Measurements from ENCODE around the gene ABCG2.

The ABCG2 gene

GRCh38 chr4:88202443-88202842 lies 44.0 kb upstream of the ABCG2 start:
- H2AFZ ChIP-seq (ENCODE audit: low read length) = no peak overlapping the region
- no peak overlapping the region for H2BK5ac ChIP-seq (ENCODE audit: low read length)
- no peak overlapping the region for H3K23ac ChIP-seq (ENCODE audit: low read depth, low read length, poor library complexity)
- H3K14ac ChIP-seq (ENCODE audit: low read length) = no peak overlapping the region
- no peaks in the 10 kb centered on the region for H3K36me3 ChIP-seq (replicated peaks in 1 of 2; ENCODE audit: control insufficient read depth in 2 of 2, insufficient read depth in 2 of 2, low read length in 2 of 2)
- WGBS, 2 donors (ENCODE audit: extremely low coverage in 2 of 2, insufficient read length in 2 of 2, insufficient replicate concordance in 1 of 2) = no CpG with 5 or more reads among the region's 6 CpGs
- no peak for DNase-seq (ENCODE audit: low spot score)
- H4K91ac ChIP-seq (ENCODE audit: low read depth, low read length, poor library complexity) = no peak overlapping the region
- H3K9ac ChIP-seq (ENCODE audit: low read depth, low read length, poor library complexity) = no peak overlapping the region
- no peak overlapping the region for H2BK15ac ChIP-seq (ENCODE audit: low read length)
- no peak overlapping the region for H3K4me3 ChIP-seq (ENCODE audit: low read length in 2 of 2)
- no peaks in the 10 kb centered on the region for H3K9me3 ChIP-seq (replicated peaks in 1 of 2; ENCODE audit: control insufficient read depth in 2 of 2, insufficient read depth in 1 of 2, low read depth in 1 of 2, low read length in 2 of 2)
- no peak overlapping the region for H3K18ac ChIP-seq (ENCODE audit: low read length)
- no peaks in the 10 kb centered on the region for H3K4me1 ChIP-seq (ENCODE audit: control insufficient read depth in 2 of 2, insufficient read depth in 1 of 2, low read depth in 1 of 2, low read length in 2 of 2)
- H3K79me1 ChIP-seq (ENCODE audit: low read depth, low read length) = no peaks in the 10 kb centered on the region
- no peak overlapping the region for H3K4me2 ChIP-seq (ENCODE audit: insufficient read depth, low read length, poor library complexity, severe bottlenecking)
- no peak overlapping the region for H3K27ac ChIP-seq (replicated peaks; ENCODE audit: low read length)
- no peak overlapping the region for H2BK120ac ChIP-seq (ENCODE audit: low read depth, low read length)
- H2BK12ac ChIP-seq (ENCODE audit: low read length) = no peak overlapping the region
- H3K4ac ChIP-seq (ENCODE audit: low read length) = no peak overlapping the region
- H4K8ac ChIP-seq (ENCODE audit: low read depth, low read length) = no peak overlapping the region
- H3K27me3 ChIP-seq (ENCODE audit: control insufficient read depth in 3 of 3, insufficient read depth in 3 of 3, low read depth in 1 of 3, low read length in 3 of 3) = no peaks in the 10 kb centered on the region
- no peak overlapping the region for H2AK5ac ChIP-seq (ENCODE audit: low read depth, low read length)

- no peaks in the 10 kb centered on the region for H3K9me3 ChIP-seq (replicated peaks in 1 of 2; ENCODE audit: control insufficient read depth in 2 of 2, insufficient read depth in 1 of 2, low read depth in 1 of 2, low read length in 2 of 2)
- H2BK12ac ChIP-seq (ENCODE audit: low read length) = no peak overlapping the region
- H3K14ac ChIP-seq (ENCODE audit: low read length) = no peak overlapping the region
- no peak for DNase-seq (ENCODE audit: low spot score)
- H3K27ac ChIP-seq (replicated peaks; ENCODE audit: low read length) = no peak overlapping the region
- H3K23ac ChIP-seq (ENCODE audit: low read depth, low read length, poor library complexity) = no peak overlapping the region
- no peak overlapping the region for H2BK5ac ChIP-seq (ENCODE audit: low read length)
- no peak overlapping the region for H2BK15ac ChIP-seq (ENCODE audit: low read length)
- H4K8ac ChIP-seq (ENCODE audit: low read depth, low read length) = no peak overlapping the region
- no peaks in the 10 kb centered on the region for H3K27me3 ChIP-seq (ENCODE audit: control insufficient read depth in 3 of 3, insufficient read depth in 3 of 3, low read depth in 1 of 3, low read length in 3 of 3)
- H3K4ac ChIP-seq (ENCODE audit: low read length) = no peak overlapping the region
- H3K79me1 ChIP-seq (ENCODE audit: low read depth, low read length) = no peaks in the 10 kb centered on the region
- no peak overlapping the region for H2BK120ac ChIP-seq (ENCODE audit: low read depth, low read length)
- H3K4me1 ChIP-seq (ENCODE audit: control insufficient read depth in 2 of 2, insufficient read depth in 1 of 2, low read depth in 1 of 2, low read length in 2 of 2) = peaks cover 0 to 4% of the 10 kb centered on the region in 2 donors
- no peak overlapping the region for H3K4me2 ChIP-seq (ENCODE audit: insufficient read depth, low read length, poor library complexity, severe bottlenecking)
- no peak overlapping the region for H4K91ac ChIP-seq (ENCODE audit: low read depth, low read length, poor library complexity)
- H3K36me3 ChIP-seq (replicated peaks in 1 of 2; ENCODE audit: control insufficient read depth in 2 of 2, insufficient read depth in 2 of 2, low read length in 2 of 2) = no peaks in the 10 kb centered on the region
- no peak overlapping the region for H2AK5ac ChIP-seq (ENCODE audit: low read depth, low read length)
- no peak overlapping the region for H2AFZ ChIP-seq (ENCODE audit: low read length)
- no peak overlapping the region for H3K18ac ChIP-seq (ENCODE audit: low read length)
- H3K9ac ChIP-seq (ENCODE audit: low read depth, low read length, poor library complexity) = no peak overlapping the region
- no peak overlapping the region for H3K4me3 ChIP-seq (ENCODE audit: low read length in 2 of 2)
- WGBS, 2 donors (ENCODE audit: extremely low coverage in 2 of 2, insufficient read length in 2 of 2, insufficient replicate concordance in 1 of 2) = no CpG with 5 or more reads among the region's 1 CpG
Measured at GRCh38 chr4:88200186-88200585, 41.7 kb upstream of the ABCG2 start.

GRCh38 chr4:88196523-88197185 lies 38.2 kb upstream of the ABCG2 start:
- H3K4me1 ChIP-seq (ENCODE audit: control insufficient read depth in 2 of 2, insufficient read depth in 1 of 2, low read depth in 1 of 2, low read length in 2 of 2) = peaks cover 0 to 4% of the 10 kb centered on the region in 2 donors
- no peaks in the 10 kb centered on the region for H3K9me3 ChIP-seq (replicated peaks in 1 of 2; ENCODE audit: control insufficient read depth in 2 of 2, insufficient read depth in 1 of 2, low read depth in 1 of 2, low read length in 2 of 2)
- no peak overlapping the region for H4K8ac ChIP-seq (ENCODE audit: low read depth, low read length)
- no peak overlapping the region for H2BK15ac ChIP-seq (ENCODE audit: low read length)
- no peak overlapping the region for H4K91ac ChIP-seq (ENCODE audit: low read depth, low read length, poor library complexity)
- H2AK5ac ChIP-seq (ENCODE audit: low read depth, low read length) = no peak overlapping the region
- no peak overlapping the region for H3K14ac ChIP-seq (ENCODE audit: low read length)
- H3K4ac ChIP-seq (ENCODE audit: low read length) = no peak overlapping the region
- H3K4me2 ChIP-seq (ENCODE audit: insufficient read depth, low read length, poor library complexity, severe bottlenecking) = no peak overlapping the region
- WGBS, 2 donors (ENCODE audit: extremely low coverage in 2 of 2, insufficient read length in 2 of 2, insufficient replicate concordance in 1 of 2) = no CpG with 5 or more reads among the region's 4 CpGs
- H3K23ac ChIP-seq (ENCODE audit: low read depth, low read length, poor library complexity) = no peak overlapping the region
- no peak overlapping the region for H2AFZ ChIP-seq (ENCODE audit: low read length)
- no peaks in the 10 kb centered on the region for H3K79me1 ChIP-seq (ENCODE audit: low read depth, low read length)
- H2BK12ac ChIP-seq (ENCODE audit: low read length) = no peak overlapping the region
- no peak overlapping the region for H3K27ac ChIP-seq (replicated peaks; ENCODE audit: low read length)
- H3K18ac ChIP-seq (ENCODE audit: low read length) = no peak overlapping the region
- H3K36me3 ChIP-seq (replicated peaks in 1 of 2; ENCODE audit: control insufficient read depth in 2 of 2, insufficient read depth in 2 of 2, low read length in 2 of 2) = no peaks in the 10 kb centered on the region
- H2BK5ac ChIP-seq (ENCODE audit: low read length) = no peak overlapping the region
- H3K27me3 ChIP-seq (ENCODE audit: control insufficient read depth in 3 of 3, insufficient read depth in 3 of 3, low read depth in 1 of 3, low read length in 3 of 3) = no peaks in the 10 kb centered on the region
- H3K4me3 ChIP-seq (ENCODE audit: low read length in 2 of 2) = no peak overlapping the region
- no peak for DNase-seq (ENCODE audit: low spot score)
- H2BK120ac ChIP-seq (ENCODE audit: low read depth, low read length) = no peak overlapping the region
- H3K9ac ChIP-seq (ENCODE audit: low read depth, low read length, poor library complexity) = no peak overlapping the region

GRCh38 chr4:88196013-88196365 lies 37.5 kb upstream of the ABCG2 start:
- H3K14ac ChIP-seq (ENCODE audit: low read length) = no peak overlapping the region
- H3K9ac ChIP-seq (ENCODE audit: low read depth, low read length, poor library complexity) = no peak overlapping the region
- H3K23ac ChIP-seq (ENCODE audit: low read depth, low read length, poor library complexity) = no peak overlapping the region
- H2BK5ac ChIP-seq (ENCODE audit: low read length) = no peak overlapping the region
- H3K79me1 ChIP-seq (ENCODE audit: low read depth, low read length) = no peaks in the 10 kb centered on the region
- no peaks in the 10 kb centered on the region for H3K9me3 ChIP-seq (replicated peaks in 1 of 2; ENCODE audit: control insufficient read depth in 2 of 2, insufficient read depth in 1 of 2, low read depth in 1 of 2, low read length in 2 of 2)
- H2BK120ac ChIP-seq (ENCODE audit: low read depth, low read length) = no peak overlapping the region
- H3K4ac ChIP-seq (ENCODE audit: low read length) = no peak overlapping the region
- no peak overlapping the region for H4K91ac ChIP-seq (ENCODE audit: low read depth, low read length, poor library complexity)
- no peak overlapping the region for H4K8ac ChIP-seq (ENCODE audit: low read depth, low read length)
- no peaks in the 10 kb centered on the region for H3K36me3 ChIP-seq (replicated peaks in 1 of 2; ENCODE audit: control insufficient read depth in 2 of 2, insufficient read depth in 2 of 2, low read length in 2 of 2)
- no peaks in the 10 kb centered on the region for H3K27me3 ChIP-seq (ENCODE audit: control insufficient read depth in 3 of 3, insufficient read depth in 3 of 3, low read depth in 1 of 3, low read length in 3 of 3)
- H2BK12ac ChIP-seq (ENCODE audit: low read length) = no peak overlapping the region
- H3K4me3 ChIP-seq (ENCODE audit: low read length in 2 of 2) = no peak overlapping the region
- no CpG with 5 or more reads among the region's 4 CpGs for WGBS, 2 donors (ENCODE audit: extremely low coverage in 2 of 2, insufficient read length in 2 of 2, insufficient replicate concordance in 1 of 2)
- no peak overlapping the region for H2BK15ac ChIP-seq (ENCODE audit: low read length)
- no peak overlapping the region for H3K18ac ChIP-seq (ENCODE audit: low read length)
- H2AK5ac ChIP-seq (ENCODE audit: low read depth, low read length) = no peak overlapping the region
- DNase-seq (ENCODE audit: low spot score) = no peak
- no peak overlapping the region for H3K27ac ChIP-seq (replicated peaks; ENCODE audit: low read length)
- no peak overlapping the region for H2AFZ ChIP-seq (ENCODE audit: low read length)
- H3K4me2 ChIP-seq (ENCODE audit: insufficient read depth, low read length, poor library complexity, severe bottlenecking) = no peak overlapping the region
- H3K4me1 ChIP-seq (ENCODE audit: control insufficient read depth in 2 of 2, insufficient read depth in 1 of 2, low read depth in 1 of 2, low read length in 2 of 2) = peaks cover 0 to 4% of the 10 kb centered on the region in 2 donors

Measured in neuronal stem cell (in vitro differentiated cells).